Stimulated activated CD8-positive, alpha-beta memory T cell treated with anti-CD3 and anti-CD28 coated beads, Interleukin-15, amount 100 ng/mL, for 1 hour (primary cell): ENCODE results near the gene GABARAP.
A peak's percentile ranks its signal among the peaks of the same experiment; 100 is the strongest.

Source experiments
- DNase-seq: peaks from one replicate; pipeline ENCODE4 v3.0.0-alpha.2; 2020; ENCODE audit warnings: low read depth

GABARAP gene

DNA sequence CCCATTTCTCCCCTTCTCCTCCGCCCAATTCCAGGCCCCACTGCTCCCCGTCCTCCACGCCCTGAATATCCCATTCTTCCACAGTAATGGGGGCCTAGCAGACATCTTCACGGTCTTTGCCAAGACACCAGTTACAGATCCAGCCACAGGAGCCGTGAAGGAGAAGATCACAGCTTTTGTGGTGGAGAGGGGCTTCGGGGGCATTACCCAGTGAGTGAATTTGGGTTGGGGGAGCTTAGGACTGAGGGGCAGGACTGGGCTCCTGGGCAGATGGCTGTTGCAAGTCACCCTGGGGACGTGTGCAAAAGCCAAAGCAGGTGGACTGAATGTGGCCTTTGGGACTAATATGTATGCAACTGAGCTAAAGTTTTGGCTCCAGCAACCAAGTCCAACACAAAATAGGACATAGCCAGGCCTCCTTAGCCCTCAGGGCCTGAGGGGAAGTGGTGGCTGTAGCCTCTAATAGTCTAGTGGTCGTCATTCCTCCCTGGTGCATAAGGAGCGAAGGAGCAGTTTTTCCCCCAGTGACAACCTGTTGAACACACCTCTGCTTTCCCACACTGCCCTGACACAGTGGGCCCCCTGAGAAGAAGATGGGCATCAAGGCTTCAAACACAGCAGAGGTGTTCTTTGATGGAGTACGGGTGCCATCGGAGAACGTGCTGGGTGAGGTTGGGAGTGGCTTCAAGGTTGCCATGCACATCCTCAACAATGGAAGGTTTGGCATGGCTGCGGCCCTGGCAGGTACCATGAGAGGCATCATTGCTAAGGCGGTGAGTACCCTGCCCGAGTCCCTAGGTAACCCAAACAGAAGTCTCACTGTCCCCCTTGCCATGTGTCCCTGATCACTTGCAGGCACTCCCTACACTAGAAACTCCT, 19.9 kb downstream of the GABARAP start:
- DNase-seq, result no peak

DNA sequence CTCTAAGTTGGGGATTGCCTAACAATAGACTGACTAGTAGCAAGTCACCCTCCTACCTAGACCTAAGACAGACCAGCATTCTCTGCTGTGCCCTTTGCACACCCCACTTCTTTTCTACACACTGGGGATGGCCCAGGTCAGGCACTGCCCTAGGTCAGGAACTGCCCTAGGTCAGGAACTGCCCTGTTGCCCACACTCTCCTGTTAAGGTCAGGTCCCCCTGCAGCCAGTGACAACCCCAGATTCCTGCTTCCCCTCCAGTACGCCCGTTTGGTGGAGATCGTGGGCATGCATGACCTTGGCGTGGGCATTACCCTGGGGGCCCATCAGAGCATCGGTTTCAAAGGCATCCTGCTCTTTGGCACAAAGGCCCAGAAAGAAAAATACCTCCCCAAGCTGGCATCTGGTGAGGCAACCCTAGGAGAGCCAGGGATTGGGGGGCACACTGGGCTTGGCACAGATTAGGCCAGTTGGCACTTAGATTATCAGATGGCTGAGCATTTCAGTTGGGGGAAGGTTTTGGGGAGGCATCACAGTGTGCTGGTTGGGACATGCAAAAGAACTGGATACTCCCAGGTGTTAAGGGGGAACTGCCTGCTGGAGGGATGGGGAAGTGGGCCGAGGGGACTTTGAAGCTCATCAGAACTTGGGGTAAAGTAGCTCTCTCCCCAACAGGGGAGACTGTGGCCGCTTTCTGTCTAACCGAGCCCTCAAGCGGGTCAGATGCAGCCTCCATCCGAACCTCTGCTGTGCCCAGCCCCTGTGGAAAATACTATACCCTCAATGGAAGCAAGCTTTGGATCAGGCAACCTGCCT, 20.8 kb downstream of the GABARAP start:
- no peak for DNase-seq

DNA sequence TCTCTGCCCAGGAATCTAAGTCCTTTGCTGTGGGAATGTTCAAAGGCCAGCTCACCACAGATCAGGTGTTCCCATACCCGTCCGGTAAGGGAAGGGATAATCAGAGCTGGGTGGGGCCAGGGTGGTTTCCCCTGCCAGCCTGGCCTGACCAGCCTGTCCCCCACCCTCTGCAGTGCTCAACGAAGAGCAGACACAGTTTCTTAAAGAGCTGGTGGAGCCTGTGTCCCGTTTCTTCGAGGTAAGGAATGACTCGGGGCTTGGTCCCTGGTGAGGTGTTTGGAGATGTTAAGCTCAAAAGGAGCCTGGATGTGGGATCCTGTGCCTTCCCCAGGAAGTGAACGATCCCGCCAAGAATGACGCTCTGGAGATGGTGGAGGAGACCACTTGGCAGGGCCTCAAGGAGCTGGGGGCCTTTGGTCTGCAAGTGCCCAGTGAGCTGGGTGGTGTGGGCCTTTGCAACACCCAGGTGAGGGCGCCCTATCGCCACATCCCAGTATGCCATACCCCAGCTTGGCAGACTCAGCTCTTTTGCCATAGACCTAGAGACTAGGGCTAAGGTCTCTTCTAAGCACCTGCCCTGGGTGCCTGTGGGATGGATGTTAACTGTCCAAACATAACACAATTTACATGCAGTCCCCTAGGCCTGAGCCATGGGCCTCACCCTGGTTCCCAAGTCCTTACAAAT, 21.5 kb downstream of the GABARAP start:
- DNase-seq, result no peak

- peak; percentile 63 for DNase-seq
These were observed 22.2 kb downstream of the GABARAP start, which contains the start of the genes ACADVL and DLG4 for GRCh38 chr17:7219812-7220592. Gene ACADVL (plus strand): TSS chr17:7219938. CDS start chr17:7219985, 47 bp downstream. Gene DLG4 (minus strand): TSS chr17:7219836.

- no peak for DNase-seq
These were observed 22.9 kb downstream of the GABARAP start for GRCh38 chr17:7219229-7219811.

- no peak for DNase-seq
These were observed 23.5 kb downstream of the GABARAP start for GRCh38 chr17:7218758-7219157.

DNA sequence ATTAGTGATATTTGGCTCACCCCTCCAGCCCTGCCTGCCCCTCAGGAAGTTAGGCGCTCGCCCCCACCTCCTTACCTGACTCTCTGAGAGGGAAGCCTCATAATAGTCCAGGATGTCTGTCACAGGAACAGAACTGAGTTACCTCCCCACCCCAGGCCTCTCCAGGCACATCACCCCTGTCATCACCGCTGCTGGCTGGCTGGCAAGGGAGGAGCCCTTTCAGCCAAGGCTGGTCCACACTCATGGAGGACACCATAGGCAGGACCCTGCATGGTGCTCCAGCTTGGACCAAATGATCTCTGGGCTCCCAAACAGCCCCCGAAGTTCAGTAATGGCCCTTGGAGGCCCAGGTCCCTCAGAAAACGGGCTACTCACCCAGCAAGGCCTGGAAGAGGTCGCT, 24.1 kb downstream of the GABARAP start:
- DNase-seq, result no peak

GRCh38 chr17:7217113-7217987, 24.9 kb downstream of the GABARAP start:
- no peak for DNase-seq

DNA sequence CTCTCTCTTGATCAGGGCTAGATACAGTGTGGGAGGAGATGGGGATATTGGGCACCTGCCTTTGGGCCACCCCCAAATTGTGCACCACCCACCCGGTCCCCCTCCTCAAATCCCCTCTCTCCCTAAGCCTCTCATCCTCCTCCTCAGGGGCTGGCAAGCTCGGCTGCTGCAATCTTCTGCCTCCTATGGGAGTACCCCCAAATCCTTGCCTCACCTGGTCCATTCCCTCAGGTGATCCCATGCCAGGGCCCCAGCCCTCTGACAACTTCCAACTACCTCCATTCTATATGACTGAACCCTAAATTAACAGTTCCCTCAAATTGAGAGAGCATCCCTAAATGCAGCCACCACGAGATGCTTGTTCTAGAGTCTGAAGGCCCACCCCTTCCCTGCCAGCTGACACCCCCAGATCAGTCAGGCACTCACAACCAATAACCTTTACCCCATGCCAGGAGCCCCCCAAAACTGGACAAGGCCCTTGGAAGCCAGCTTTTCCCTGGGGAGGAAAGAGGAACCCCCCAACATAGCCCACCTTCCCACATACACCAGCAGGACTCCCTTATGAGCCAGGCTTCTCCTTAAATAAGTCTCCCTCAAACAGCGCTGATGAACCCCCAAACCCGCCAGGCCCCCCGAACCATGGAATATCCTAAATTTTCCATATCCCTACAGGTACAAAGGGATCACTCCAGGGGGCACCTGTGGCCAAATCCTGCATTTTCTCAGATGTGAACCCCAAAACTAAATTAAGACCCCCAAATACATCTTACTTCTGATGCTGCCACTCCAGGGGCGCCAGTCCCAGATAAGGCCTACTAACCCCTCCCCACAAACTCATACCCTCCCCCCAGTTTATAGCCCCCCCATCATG, 25.8 kb downstream of the GABARAP start:
- no peak for DNase-seq

- DNase-seq, result no peak
These were observed 26.5 kb downstream of the GABARAP start for GRCh38 chr17:7215652-7216180.

DNA sequence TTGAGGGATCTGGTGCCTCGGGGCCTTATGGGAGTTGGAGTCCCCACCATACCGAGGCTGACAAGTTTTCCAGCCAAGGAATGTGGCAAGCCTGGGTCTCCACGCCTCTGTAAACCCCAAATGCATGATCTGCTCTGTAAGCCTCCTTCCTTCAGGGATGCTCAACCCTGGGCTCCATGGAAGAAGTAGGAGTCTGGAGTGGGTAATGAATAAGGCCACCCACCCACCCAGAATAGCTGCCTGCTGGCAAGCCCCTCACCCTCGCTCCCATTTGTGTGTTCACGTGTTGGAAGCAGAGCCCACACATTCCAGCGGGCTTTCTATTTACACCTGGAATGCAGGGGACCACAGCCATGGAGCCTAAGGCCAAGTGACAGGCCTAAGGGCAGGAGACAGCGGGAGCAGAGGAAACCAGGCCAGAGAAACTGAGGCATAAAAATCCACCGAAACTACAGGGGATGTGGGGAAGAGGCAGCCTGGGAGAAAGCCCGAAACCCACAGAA, 27.1 kb downstream of the GABARAP start:
- no peak for DNase-seq

- peak; percentile 99 for DNase-seq
These were observed 27.7 kb downstream of the GABARAP start for GRCh38 chr17:7214300-7215135.

DNA sequence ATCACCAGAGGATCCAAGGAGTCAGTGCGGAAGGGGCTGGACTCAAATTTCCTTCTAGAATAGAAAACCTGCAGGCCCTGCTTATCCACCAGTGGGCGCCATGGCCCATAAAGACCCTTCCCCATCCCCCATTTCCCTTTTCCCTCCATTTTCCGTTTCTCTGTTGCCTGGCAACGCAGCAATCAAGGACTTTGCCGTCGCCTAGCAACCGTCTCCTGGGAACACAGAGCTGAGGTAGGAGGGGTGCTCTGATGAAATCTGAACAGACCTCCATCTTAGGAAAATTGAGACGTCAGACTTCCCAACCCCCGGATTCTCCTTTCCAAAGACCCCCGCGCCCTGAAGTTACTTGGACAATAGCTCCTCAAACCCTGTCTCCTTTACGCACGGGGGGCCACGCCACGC, 28.4 kb downstream of the GABARAP start:
- DNase-seq, result no peak

DNA sequence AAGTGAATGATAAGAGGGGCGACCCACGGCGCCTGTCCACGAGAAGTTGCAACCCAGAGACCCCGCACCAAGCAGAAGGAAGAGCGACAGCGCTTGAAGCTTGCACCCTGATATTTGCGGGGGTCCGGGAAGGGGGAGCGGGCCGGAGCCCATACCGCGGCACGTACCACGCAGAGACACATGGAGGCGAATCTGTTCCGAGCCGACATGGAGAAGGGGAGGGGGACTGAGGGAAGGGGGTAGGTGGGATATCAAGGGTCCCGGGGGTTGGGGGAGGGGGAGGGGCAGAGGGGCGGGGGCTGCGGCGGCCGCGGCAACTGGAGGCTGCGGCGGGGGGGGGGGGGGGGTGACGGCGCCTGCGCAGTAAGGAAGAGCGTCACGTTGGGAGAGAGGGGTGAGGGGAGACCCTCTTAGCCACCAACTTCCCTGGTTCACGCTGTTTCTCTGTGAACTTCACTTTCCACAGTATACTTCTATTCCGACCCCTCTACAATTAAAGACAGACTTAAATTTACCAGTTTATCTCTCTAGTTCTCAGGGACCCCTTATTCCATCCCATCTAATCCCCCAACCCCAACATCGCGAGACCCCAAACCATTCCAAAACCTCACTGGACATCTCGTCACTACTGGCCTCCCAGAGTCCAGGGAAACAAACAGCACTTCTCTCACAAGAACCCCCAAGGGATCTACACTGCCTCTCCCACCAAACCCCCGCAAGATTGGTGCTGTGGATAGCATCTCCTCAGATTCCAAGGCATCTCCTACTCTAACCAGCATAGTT, 30.6 kb downstream of the GABARAP start:
- no peak for DNase-seq

DNA sequence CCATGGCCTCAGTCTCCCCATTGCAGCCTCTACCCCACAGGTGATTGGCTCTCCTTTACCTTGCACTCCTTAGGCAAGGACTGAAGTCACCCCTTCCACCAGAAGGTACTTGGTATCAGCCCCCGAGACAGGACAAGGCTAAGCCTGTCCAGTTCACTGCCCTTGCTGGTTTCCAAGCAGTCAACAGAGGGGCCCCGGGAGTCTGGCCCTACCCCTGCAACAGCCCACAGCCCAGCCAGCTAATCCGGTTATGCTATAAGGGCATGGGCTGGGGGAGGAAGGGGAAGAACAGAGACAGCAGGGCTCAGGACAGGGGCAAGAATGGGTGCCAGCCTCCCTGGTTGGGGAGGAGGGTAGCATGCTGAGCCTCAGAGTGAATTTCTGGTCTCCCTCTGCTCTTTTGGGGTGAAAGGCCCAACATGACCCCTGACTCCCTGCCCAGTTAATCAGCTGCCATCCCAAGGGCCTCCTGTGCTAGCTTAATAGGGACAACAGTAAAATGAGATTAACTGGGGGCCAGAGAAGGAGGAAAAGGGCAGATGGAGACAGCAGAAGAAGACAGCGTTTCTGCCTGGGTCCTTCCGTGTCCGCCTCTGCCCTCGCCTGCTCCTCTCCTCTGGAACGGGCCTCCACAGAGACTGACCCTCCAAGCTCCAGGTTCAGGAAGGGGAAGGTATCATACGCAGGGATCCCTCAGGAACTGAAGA, 33.3 kb downstream of the GABARAP start:
- no peak for DNase-seq

GRCh38 chr17:7208027-7208571, 34.1 kb downstream of the GABARAP start:
- DNase-seq, result no peak
